Neuronal stem cell (in vitro differentiated cells): ENCODE results near the gene PGC.

ENCODE experiments used
- DNase-seq: peaks from one replicate; pipeline ENCODE4 v3.0.0-alpha.2; 2013; ENCODE audit warnings: low spot score
- H2AFZ ChIP-seq: one replicate; pipeline ENCODE4 v1.6.1; 2013; ENCODE audit warnings: mild to moderate bottlenecking, low read length, inconsistent platforms
- H2AK5ac ChIP-seq: 2 replicates; pipeline ENCODE4 v1.6.1; 2013; ENCODE audit warnings: low read depth, mild to moderate bottlenecking, inconsistent platforms, low read length, moderate library complexity, mixed read lengths
- H2BK120ac ChIP-seq: 2 replicates; pipeline ENCODE4 v1.6.1; 2013; ENCODE audit warnings: low read depth, mild to moderate bottlenecking, inconsistent platforms, low read length, moderate library complexity, mixed read lengths
- H2BK12ac ChIP-seq: one replicate; pipeline ENCODE4 v1.6.1; 2013; ENCODE audit warnings: low read length, inconsistent platforms
- H2BK15ac ChIP-seq: 2 replicates; pipeline ENCODE4 v1.6.1; 2013; ENCODE audit warnings: mild to moderate bottlenecking, low read length, inconsistent platforms, mixed read lengths
- H2BK5ac ChIP-seq: one replicate; pipeline ENCODE4 v1.6.1; 2013; ENCODE audit warnings: inconsistent platforms, mild to moderate bottlenecking, low read length, moderate library complexity
- H3K14ac ChIP-seq: one replicate; pipeline ENCODE4 v1.6.1; 2013; ENCODE audit warnings: low read length, inconsistent platforms
- H3K18ac ChIP-seq: 2 replicates; pipeline ENCODE4 v1.6.1; 2013; ENCODE audit warnings: low read length, inconsistent platforms
- H3K23ac ChIP-seq: 2 replicates; pipeline ENCODE4 v1.6.1; 2013; ENCODE audit warnings: low read depth, mild to moderate bottlenecking, mixed read lengths, low read length, inconsistent platforms; ENCODE audit not compliant: poor library complexity
- H3K27ac ChIP-seq: replicated peaks from 3 replicates; pipeline ENCODE4 v1.5.1; 2013; ENCODE audit warnings: low read length, inconsistent platforms
- H3K27me3 ChIP-seq, 3 experiments: 2 replicates each; pipeline ENCODE4 v1.6.1; 2013; ENCODE audit warnings: low read length in 3 of 3, mild to moderate bottlenecking in 2 of 3, inconsistent platforms in 1 of 3, low read depth in 1 of 3, mixed read lengths in 1 of 3, moderate library complexity in 1 of 3; ENCODE audit not compliant: control insufficient read depth in 3 of 3, insufficient read depth in 3 of 3
- H3K36me3 ChIP-seq, 2 donors: replicated peaks in 1 of 2; 2 replicates each; pipeline ENCODE4 v1.6.1; 2013; ENCODE audit warnings: low read length in 2 of 2; ENCODE audit not compliant: control insufficient read depth in 2 of 2, insufficient read depth in 2 of 2
- H3K4ac ChIP-seq: 2 replicates; pipeline ENCODE4 v1.6.1; 2013; ENCODE audit warnings: inconsistent platforms, mild to moderate bottlenecking, low read length, moderate library complexity
- H3K4me1 ChIP-seq, 2 donors: 1 replicate in 1 of 2; 2 replicates in 1 of 2; pipeline ENCODE4 v1.6.1; 2013; ENCODE audit warnings: low read length in 2 of 2, low read depth in 1 of 2; ENCODE audit not compliant: control insufficient read depth in 2 of 2, insufficient read depth in 1 of 2
- H3K4me2 ChIP-seq: one replicate; pipeline ENCODE4 v1.6.1; 2013; ENCODE audit warnings: mild to moderate bottlenecking, low read length, inconsistent platforms; ENCODE audit not compliant: insufficient read depth, poor library complexity, severe bottlenecking
- H3K4me3 ChIP-seq, 2 donors: 2 replicates each; pipeline ENCODE4 v1.5.1; 2013; ENCODE audit warnings: low read length in 2 of 2, mild to moderate bottlenecking in 2 of 2, inconsistent platforms in 1 of 2, moderate library complexity in 1 of 2
- H3K79me1 ChIP-seq: one replicate; pipeline ENCODE4 v1.6.1; 2013; ENCODE audit warnings: low read depth, mild to moderate bottlenecking, inconsistent platforms, low read length, moderate library complexity
- H3K9ac ChIP-seq: one replicate; pipeline ENCODE4 v1.6.1; 2013; ENCODE audit warnings: mild to moderate bottlenecking, low read depth, low read length, inconsistent platforms; ENCODE audit not compliant: poor library complexity
- H3K9me3 ChIP-seq, 2 donors: replicated peaks in 1 of 2; 2 replicates each; pipeline versions ENCODE3 to v1.6.1; 2013; ENCODE audit warnings: low read length in 2 of 2, mild to moderate bottlenecking in 2 of 2, inconsistent platforms in 1 of 2, low read depth in 1 of 2, mixed read lengths in 1 of 2, moderate library complexity in 1 of 2; ENCODE audit not compliant: control insufficient read depth in 2 of 2, insufficient read depth in 1 of 2
- H4K8ac ChIP-seq: one replicate; pipeline ENCODE4 v1.6.1; 2013; ENCODE audit warnings: low read depth, mild to moderate bottlenecking, inconsistent platforms, low read length, moderate library complexity
- H4K91ac ChIP-seq: one replicate; pipeline ENCODE4 v1.6.1; 2013; ENCODE audit warnings: low read length, low read depth, mild to moderate bottlenecking, inconsistent platforms; ENCODE audit not compliant: poor library complexity
- WGBS, 2 donors: extraction: QIAGEN DNeasy Blood & Tissue Kit; methylation state at CpG; one replicate each; pipeline ENCODE4 v1.1.7; 2013; ENCODE audit warnings: missing lambda C conversion rate in 2 of 2, mixed read lengths in 1 of 2; ENCODE audit not compliant: insufficient read length in 2 of 2, insufficient replicate concordance in 1 of 2; ENCODE audit errors: extremely low coverage in 2 of 2; 5-methylcytosine and 5-hydroxymethylcytosine counted together

Gene PGC

DNA sequence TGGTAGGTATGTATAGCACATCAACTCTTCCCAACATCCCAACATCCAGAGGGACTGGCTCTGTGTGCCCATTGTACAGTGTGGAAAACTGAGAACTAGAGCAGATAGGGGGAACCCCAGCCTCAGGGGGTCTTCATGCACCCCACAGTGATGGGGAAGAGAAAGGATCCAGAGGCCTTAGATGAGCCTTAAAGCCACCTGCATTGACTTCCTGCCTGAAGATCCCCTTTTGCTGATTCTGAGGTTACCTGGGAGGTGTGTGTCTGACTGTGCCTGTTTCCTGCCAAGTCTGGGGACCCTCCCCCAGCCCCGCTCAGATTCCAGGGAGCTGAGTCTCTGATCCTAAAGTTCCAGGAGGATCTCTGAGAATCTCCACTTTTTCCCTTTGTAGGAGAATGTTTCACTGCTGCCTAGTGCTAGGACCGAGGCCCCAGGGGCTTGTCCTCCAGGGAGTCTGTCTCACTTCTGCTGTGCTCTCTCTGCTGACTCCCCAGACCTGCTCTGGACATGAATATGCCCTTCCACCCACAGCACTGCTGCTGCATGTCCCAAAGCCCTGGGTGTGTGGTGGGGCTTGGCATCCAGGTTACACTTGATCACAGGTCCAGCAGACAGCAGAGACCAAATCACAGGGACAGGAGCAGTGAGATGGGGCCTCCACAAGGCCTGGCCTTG is 12.8 kb upstream of the PGC start:
- Histone ChIP-seq H3K79me1 (no peaks in the 10 kb centered on the region), H3K9ac (no peak overlapping the region), H3K18ac (peak overlapping the region; percentile 5), H2BK15ac (no peak overlapping the region), H3K27ac (no peak overlapping the region), H3K14ac (no peak overlapping the region), H2AK5ac (no peak overlapping the region), H2BK5ac (no peak overlapping the region), H2BK12ac (no peak overlapping the region), H3K4me3 (no peak overlapping the region), H2AFZ (no peak overlapping the region), H4K91ac (no peak overlapping the region), H3K4me2 (no peak overlapping the region), H3K4me1 (no peaks in the 10 kb centered on the region), H3K27me3 (peaks cover 0 to 35% (median 0%) of the 10 kb centered on the region in 3 experiments), H3K9me3 (no peaks in the 10 kb centered on the region), H3K36me3 (no peaks in the 10 kb centered on the region), H2BK120ac (no peak overlapping the region), H3K23ac (no peak overlapping the region), H3K4ac (no peak overlapping the region), H4K8ac (no peak overlapping the region)
- DNase-seq: no peak
- no CpG with 5 or more reads among the region's 2 CpGs for WGBS, 2 donors

DNA sequence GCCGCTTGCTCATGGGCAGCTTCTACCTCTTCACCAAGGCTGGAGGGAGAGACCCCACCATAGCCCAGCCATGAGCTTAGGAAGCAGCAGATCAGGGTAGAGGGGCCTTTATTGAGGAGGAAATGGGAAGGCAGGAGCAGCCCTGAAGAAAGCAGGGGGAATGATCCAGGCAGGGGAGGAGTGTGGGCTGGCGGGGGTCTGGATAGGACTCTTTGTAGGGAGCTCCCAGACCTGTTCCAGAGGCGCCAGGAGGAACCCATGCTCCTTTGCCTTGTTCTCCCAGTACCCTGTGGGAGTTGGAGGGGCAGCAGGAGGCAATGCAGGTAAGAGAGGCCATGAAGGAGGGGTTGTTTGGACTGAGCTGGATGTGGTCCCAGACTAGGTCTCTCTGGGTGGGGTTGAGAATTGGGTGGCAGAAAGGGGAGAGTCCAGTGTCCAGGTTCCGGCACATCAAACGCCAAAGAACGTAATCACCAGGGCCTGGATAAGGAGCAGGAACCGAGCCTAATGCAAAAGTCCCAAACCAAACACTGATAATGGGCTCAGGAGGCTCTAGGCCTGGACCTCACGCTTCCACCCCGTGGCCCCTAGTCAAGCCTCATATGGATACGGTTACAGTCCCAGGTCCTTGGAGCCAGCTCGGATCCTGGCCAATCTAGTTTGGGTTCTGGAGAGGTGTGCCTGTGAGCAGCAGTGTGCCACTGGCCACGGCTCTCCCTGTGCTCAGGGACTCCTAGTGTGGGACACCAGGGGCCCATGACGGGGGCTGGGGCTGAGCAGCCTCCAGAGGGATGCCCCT is 12.1 kb upstream of the PGC start:
- Histone ChIP-seq H3K14ac (no peak overlapping the region), H2BK15ac (no peak overlapping the region), H4K91ac (no peak overlapping the region), H3K4ac (no peak overlapping the region), H3K18ac (no peak overlapping the region), H2BK12ac (no peak overlapping the region), H3K9ac (no peak overlapping the region), H2AK5ac (peak overlapping the region; percentile 85), H3K79me1 (no peaks in the 10 kb centered on the region), H3K9me3 (no peaks in the 10 kb centered on the region), H3K4me2 (no peak overlapping the region), H3K23ac (no peak overlapping the region), H4K8ac (no peak overlapping the region), H2BK5ac (no peak overlapping the region), H3K4me3 (no peak overlapping the region), H3K27ac (no peak overlapping the region), H2BK120ac (no peak overlapping the region), H3K27me3 (peaks cover 0 to 35% (median 0%) of the 10 kb centered on the region in 3 experiments), H2AFZ (no peak overlapping the region), H3K36me3 (no peaks in the 10 kb centered on the region), H3K4me1 (no peaks in the 10 kb centered on the region)
- WGBS, 2 donors: no CpG with 5 or more reads among the region's 13 CpGs
- no peak for DNase-seq

DNA sequence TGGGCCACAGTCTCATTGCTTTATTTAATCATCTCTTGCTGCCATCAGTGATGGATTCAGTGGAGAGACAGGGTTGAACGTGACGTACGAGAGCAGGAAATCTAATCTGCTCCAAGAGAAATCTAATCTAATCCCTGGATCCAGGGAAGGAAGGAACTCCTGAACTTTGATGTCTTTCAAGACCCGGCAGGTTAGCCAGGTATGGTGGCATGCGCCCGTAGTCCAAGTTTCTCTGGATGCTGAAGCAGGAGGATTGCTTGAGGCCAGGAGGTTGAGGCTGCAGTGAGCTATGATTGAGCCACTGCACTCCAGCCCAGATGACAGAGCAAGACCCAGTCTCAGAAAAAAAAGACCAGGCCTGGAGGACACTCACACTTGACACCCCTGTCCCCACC is 11.4 kb upstream of the PGC start:
- no peak overlapping the region for H3K14ac ChIP-seq
- no peak overlapping the region for H2BK120ac ChIP-seq
- H2AFZ ChIP-seq: no peak overlapping the region
- H2BK12ac ChIP-seq: no peak overlapping the region
- no peak overlapping the region for H3K23ac ChIP-seq
- no peak overlapping the region for H3K4ac ChIP-seq
- H3K36me3 ChIP-seq: no peaks in the 10 kb centered on the region
- H2AK5ac ChIP-seq: peak overlapping the region; percentile 85
- no peak overlapping the region for H2BK5ac ChIP-seq
- H3K9ac ChIP-seq: no peak overlapping the region
- no peak overlapping the region for H3K18ac ChIP-seq
- peaks cover 0 to 40% (median 0%) of the 10 kb centered on the region in 3 experiments for H3K27me3 ChIP-seq
- DNase-seq: no peak
- no peak overlapping the region for H4K8ac ChIP-seq
- H3K9me3 ChIP-seq: no peaks in the 10 kb centered on the region
- no peak overlapping the region for H3K4me2 ChIP-seq
- H3K4me3 ChIP-seq: no peak overlapping the region
- no CpG with 5 or more reads among the region's 6 CpGs for WGBS, 2 donors
- no peak overlapping the region for H2BK15ac ChIP-seq
- no peaks in the 10 kb centered on the region for H3K4me1 ChIP-seq
- no peaks in the 10 kb centered on the region for H3K79me1 ChIP-seq
- no peak overlapping the region for H3K27ac ChIP-seq
- no peak overlapping the region for H4K91ac ChIP-seq

DNA sequence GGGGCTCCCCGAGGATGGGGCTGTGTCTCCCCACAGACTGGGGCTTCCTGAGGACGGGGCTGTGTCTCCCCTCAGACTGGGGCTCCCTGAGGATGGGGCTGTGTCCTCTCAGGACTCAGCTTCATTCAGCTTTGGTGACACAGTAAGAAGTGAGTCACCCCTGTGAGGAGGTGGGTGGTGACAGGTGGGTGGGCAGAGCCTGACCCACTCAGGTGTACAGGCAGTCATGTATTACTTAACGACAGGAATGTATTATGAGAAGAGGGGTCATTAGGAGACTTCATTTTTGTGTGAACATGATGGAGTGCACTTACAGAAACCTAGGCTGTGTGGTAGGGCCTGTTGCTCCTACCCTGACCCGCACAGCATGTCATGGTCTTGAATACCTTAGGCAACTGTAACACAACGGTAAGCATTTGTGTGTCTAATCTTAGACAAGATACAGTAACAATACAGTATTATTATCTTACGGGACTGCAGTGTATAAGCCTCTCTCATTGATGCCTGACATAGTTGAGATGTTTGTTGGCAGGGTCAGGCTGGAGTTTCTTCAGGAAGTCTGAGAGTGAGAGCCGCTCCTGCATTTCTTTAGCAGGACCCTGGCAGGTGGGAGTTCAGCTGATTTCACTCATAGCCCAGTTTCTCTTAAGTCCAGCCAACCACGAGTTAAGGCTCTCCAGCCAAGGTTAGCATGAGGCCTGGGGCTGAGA is 10.9 kb upstream of the PGC start:
- Histone ChIP-seq H3K18ac (no peak overlapping the region), H2AK5ac (no peak overlapping the region), H3K79me1 (no peaks in the 10 kb centered on the region), H3K9me3 (no peaks in the 10 kb centered on the region), H3K14ac (no peak overlapping the region), H3K4me3 (no peak overlapping the region), H4K8ac (no peak overlapping the region), H2BK12ac (no peak overlapping the region), H3K4me1 (no peaks in the 10 kb centered on the region), H3K4ac (no peak overlapping the region), H3K23ac (no peak overlapping the region), H3K27me3 (peaks cover 0 to 41% (median 0%) of the 10 kb centered on the region in 3 experiments), H2AFZ (no peak overlapping the region), H3K9ac (no peak overlapping the region), H2BK5ac (no peak overlapping the region), H3K36me3 (no peaks in the 10 kb centered on the region), H4K91ac (no peak overlapping the region), H2BK120ac (no peak overlapping the region), H3K27ac (no peak overlapping the region), H3K4me2 (no peak overlapping the region), H2BK15ac (no peak overlapping the region)
- DNase-seq: no peak
- no CpG with 5 or more reads among the region's 8 CpGs for WGBS, 2 donors
